Measurements from ENCODE around the gene TFF2.

The TFF2 gene

DNA sequence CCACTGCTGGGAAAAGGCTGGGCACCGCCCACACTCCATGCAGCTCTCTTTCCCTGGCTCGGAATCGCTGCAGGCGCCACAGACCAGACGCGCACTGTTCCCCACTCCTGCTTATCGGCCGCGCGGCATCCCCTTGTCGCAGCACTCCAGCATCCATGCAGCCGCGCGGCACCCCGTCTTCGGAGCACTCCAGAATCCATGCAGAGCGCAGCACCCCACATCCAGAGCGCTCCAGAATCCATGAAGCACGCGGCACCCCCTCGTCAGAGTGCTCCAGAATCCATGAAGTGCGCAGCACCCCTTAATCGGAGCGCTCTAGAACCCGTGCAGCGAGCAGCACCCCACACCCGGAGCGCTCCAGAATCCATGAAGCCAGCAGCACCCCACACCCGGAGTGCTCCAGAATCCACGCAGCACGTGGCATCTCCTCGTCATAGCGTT is 45.1 kb downstream of the TFF2 start:
- no peak for DNase-seq (ENCODE audit: low read depth)

- no peak for DNase-seq (ENCODE audit: low read depth)
Observed at GRCh38 chr21:42304556-42305454, 46.0 kb downstream of the TFF2 start.

- no peak for DNase-seq (ENCODE audit: low read depth)
Observed at GRCh38 chr21:42303443-42303842, 47.4 kb downstream of the TFF2 start.

DNA sequence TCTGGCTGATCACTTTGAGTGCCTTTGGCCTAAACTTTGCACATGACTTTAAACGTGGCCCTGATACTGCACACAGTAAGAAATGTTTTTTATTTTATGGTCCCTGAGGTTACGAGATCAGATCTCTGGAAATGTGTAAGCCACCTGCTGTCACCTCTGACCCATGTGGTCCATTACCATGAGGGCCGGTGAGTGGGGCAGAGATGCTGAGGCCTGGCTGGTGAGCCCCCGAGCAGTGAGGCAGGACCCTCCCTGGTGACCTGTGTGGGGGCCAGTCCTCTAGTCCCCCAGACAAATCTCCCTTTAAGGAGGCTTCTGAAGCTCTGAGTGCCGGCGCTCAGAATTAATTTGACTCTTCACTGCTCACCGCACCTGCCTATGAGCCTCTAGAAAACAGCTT is 48.0 kb downstream of the TFF2 start:
- DNase-seq (ENCODE audit: low read depth) = no peak

- no peak for DNase-seq (ENCODE audit: low read depth)
Observed at GRCh38 chr21:42302076-42302650, 48.6 kb downstream of the TFF2 start.

DNA sequence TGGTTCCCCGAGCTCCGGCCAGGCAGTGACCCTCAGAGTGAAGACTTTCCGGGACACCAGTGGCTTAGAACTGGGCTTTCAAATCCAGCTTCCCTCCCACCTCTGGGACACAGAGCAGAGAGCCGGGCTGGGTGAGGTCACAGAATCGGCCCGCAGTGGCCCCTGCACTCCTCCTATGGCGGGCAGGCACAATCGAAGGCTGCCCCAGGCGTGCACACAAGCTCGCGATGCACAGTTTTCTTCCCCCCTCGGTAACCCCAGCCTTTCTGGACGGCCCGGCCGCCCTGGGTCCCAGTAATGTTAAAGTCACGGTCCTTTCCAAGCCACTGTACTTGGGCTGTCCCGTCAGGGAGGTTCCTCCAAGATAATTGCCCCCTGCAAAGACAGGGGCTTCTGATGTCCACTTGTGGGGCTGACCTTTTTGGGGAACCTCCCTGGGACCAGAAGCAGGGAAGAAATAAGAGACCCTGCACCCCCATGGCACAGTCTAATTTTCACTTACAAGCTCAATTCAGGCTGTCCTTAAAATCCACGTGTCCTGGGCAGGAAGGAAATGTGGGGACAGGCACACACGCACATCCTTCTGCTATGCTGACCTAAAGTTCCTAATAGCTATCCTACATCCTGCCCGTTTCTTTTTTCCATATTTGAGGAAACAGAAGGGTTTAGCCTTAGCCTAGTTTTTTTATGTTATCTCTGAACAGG is 49.3 kb downstream of the TFF2 start:
- DNase-seq (ENCODE audit: low read depth) = no peak

DNA sequence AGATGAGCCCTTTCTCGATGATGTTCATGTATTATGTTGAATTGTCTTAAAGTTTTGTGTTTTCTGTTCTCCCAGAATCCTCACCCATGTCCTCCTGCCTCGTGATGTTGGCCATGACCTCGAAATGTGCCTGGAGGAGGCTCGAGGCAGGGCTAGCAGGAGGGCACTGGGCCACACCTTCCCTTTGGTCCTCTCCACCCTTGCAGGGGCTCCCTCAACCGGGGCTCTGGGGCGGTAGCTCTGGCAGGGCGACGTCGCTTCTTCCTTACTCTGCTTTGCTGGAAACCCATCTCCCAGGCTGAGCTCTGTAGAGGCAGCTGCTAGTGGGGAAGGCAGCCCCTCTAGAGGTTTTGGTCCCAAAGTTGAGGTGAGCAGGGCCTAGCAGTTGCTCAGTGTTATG is 49.8 kb downstream of the TFF2 start:
- DNase-seq (ENCODE audit: low read depth) = no peak

- DNase-seq (ENCODE audit: low read depth) = no peak
Observed at GRCh38 chr21:42300045-42300583, 50.7 kb downstream of the TFF2 start.

- no peak for DNase-seq (ENCODE audit: low read depth)
Observed at GRCh38 chr21:42299324-42300044, 51.3 kb downstream of the TFF2 start.

GRCh38 chr21:42298657-42299056 is 52.1 kb downstream of the TFF2 start:
- no peak for DNase-seq (ENCODE audit: low read depth)

DNA sequence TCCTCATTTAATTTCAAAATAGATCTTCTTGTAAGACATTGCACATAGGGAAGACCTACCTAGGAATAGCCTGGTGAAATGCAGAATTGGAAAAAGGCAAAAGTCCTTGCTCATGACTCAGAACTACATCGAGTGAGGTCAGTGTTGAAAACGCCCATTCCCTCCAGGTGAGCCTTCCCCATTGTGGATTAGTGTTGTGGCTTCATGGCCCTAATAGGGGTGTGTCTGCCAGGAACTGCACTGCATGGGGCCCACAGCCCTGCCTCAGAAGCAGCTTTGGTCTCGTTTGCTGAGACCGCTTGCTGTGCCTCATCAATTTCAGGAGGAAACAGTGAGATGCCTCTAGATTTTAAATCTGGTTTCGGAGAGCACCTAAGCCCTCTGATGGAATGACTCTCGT is 52.6 kb downstream of the TFF2 start:
- no peak for DNase-seq (ENCODE audit: low read depth)

DNA sequence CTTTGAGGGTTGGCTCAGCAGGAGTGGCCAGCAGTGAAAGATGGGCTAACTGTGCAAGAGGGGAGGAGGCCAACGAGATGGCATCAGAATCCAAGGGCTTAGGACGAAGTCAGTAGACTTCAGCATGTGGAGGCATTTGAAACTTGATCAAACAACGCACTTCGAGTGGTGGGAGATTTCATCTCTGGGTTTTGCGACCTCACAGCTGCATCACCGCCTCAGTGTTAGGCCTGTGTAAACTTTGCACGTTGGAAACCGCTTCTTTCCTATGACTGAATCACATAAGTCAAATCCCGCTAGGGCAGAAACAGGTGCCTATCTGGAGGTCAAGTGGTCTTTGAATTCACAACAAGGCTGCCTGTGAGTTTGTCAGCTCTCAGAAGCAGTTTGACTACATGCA is 53.4 kb downstream of the TFF2 start:
- no peak for DNase-seq (ENCODE audit: low read depth)

- DNase-seq (ENCODE audit: low read depth) = no peak
Observed at GRCh38 chr21:42296501-42296900, 54.3 kb downstream of the TFF2 start.

Measured in iris pigment epithelial cell (primary cell).